CD1c-positive myeloid dendritic cell (primary cell): Measurements from ENCODE around the gene BLOC1S5.

Experiments used
- DNase-seq: peaks from one replicate; pipeline ENCODE4 v3.0.0-alpha.2; 2016; ENCODE audit errors: extremely low spot score

Gene BLOC1S5, protein sequence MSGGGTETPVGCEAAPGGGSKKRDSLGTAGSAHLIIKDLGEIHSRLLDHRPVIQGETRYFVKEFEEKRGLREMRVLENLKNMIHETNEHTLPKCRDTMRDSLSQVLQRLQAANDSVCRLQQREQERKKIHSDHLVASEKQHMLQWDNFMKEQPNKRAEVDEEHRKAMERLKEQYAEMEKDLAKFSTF

DNA sequence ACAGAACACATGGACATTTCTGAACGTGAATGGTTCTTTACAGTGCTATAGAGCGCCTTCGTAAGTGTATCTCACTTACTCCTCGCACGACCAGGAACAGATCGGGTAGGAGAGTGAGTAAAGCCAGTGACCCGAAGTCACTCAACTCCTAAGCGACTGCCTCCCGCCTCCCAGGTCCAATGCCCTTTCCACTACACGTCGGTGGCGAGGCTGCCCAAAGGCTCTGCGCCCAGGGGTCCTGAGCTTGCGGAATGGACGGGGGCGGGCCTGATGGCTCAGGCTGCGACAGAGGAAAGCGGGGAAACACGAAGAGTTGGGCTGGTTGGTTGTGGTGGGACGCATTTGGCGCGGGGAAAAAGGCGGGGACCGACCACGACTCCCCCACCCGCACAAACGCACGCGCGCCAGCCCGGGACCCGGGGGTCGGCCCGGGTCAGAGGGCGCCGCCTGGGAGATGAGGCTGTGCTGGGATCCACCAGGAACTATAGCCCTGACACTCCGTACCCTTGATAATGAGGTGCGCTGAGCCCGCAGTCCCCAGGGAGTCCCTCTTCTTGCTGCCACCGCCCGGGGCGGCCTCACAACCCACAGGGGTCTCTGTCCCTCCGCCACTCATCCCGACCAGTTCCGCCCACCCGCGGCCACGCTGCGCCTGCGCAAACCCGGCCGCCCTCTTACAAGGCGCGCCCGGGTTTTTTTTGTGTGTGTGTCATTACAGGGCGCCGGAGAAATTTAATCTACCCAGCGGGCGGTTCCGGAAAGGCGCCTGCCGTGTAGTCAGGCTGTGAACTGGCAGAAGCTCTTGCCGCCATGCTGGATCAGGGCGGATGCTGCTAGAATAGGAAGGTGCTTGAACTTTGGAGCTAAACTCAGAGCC lies at the start of gene BLOC1S5:
BLOC1S5 (minus strand) TSS at position 629 of the 877 bp plus-strand sequence; CDS start at position 616, 13 bp downstream.
- DNase-seq, result peak; percentile 99

DNA sequence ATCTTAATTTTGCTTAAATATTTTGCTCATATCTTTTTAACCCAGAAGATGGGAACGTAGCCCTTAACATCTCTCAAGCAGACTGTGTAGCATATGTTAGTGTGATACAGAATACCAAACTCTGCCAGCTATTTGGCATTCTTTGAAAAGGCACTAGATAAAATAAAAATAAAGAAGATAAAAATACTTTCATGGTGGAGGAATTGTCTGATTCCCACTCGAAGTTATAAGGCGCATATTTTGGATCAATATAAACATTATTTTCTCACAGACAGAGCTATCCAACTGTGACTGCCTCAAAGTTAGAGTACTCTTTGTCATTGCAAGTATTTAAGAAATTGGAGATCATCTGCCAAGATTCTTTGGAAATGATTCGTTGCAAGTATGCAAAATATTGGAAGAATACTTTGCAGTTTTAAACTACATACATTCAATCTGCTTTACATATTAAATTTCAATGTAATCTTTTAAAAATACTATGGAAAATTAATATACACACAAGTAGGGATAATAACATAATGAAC lies 49.0 kb upstream of the BLOC1S5 start:
- DNase-seq, result no peak

GRCh38 chr6:8110725-8111124 lies 46.5 kb upstream of the BLOC1S5 start:
- no peak for DNase-seq

DNA sequence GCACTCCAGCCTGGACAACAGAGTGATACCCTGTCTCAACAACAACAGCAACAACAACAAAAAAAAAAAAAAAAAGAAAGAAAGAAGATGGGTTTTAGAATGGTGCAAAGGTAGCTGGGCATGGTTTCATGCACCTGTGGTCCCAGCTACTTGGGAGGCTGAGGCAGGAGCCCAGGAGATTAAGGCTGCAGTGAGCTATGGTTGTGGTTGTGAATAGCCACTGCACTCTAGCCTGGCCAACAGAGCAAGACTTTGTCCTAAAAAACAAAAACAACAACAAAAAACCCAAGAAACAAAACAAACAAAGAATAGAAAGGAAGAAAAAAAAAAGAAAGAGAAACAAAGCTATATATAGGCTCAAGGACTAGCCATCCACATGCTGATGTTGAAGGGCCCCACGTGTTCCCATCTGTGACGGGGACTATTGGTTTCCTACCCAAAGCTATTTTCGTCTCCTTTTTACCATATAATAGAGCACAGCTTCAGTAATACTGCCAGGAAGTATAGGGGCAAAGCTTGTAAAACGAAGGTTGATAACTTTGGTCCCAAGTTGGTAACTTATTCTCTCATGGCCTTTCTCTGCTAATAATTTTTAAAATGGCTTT lies 46.0 kb upstream of the BLOC1S5 start:
- no peak for DNase-seq

GRCh38 chr6:8108759-8109539 lies 44.8 kb upstream of the BLOC1S5 start:
- DNase-seq, result no peak

DNA sequence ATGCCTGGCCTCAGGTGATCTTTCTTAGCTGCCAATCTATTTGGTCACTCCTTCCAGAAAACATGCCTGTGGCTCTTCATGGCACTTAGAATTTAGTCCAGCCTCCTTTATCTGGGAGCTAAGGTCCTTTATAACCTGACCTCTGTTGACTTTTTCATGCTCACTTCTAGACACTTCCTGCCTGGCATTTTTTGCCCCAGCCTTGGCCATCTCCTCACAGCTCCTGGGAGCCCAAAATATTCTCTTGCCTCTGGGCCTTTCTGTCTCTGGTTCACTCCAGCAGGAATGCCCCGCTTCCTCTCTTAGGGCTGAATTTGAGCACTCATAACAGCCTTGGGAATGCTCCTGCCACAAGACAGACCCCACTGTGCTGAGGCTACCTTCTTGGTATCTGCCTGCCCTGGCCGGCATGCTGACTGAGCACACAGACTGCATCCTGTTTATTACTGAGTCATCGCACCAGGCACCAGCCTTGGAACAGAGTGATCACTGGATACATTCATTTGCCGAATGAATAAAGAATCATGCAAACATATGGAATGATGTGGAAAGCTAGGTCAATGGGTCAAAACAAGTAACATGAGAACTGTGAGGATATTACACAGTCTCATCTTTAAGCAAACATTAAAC lies 44.0 kb upstream of the BLOC1S5 start:
- no peak for DNase-seq

- no peak for DNase-seq
Measured at GRCh38 chr6:8105791-8106190, 41.6 kb upstream of the BLOC1S5 start.

GRCh38 chr6:8103726-8104125 lies 39.5 kb upstream of the BLOC1S5 start:
- DNase-seq, result no peak

- DNase-seq, result peak; percentile 96
Measured at GRCh38 chr6:8102122-8102958, 38.2 kb upstream of the BLOC1S5 start, which contains the start of gene EEF1E1. Gene EEF1E1, minus strand, starts transcription at chr6:8102548. Its CDS starts 27 bp downstream, at chr6:8102521.

DNA sequence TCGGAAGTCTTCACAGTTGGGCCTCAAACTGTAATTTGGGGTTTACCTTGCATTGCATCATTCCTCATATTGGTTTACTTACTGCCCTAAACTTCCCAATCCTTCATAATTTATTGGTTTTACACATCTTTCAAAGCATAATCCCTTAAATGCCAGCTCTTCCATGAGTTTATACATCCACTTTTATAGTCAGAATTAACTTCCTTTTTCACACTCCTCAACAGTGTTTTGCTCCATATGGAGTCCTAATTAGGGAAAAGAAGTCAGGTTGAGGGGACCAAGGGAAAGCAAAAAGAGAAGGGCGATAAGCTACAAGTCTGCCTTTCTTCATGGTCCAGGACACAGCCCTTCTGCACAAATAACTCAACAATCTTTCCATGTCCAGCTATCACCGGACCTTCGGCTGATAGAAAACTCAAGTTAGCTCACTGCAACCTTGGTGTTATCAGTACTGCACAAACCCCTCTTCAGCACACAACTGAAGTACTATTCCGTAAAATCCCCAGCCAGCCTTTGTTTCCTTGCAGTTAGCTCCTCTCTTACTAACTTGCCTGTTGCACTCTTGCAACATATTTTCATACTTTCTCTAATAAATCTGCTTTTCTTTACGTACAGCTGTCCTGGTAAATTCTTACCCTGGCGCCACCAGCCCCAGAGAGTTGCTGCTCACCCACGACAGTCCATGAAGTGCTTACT lies 36.1 kb upstream of the BLOC1S5 start:
- no peak for DNase-seq

- DNase-seq, result no peak
Measured at GRCh38 chr6:8090650-8091049, 26.5 kb upstream of the BLOC1S5 start.

- no peak for DNase-seq
Measured at GRCh38 chr6:8088886-8089285, 24.7 kb upstream of the BLOC1S5 start.

DNA sequence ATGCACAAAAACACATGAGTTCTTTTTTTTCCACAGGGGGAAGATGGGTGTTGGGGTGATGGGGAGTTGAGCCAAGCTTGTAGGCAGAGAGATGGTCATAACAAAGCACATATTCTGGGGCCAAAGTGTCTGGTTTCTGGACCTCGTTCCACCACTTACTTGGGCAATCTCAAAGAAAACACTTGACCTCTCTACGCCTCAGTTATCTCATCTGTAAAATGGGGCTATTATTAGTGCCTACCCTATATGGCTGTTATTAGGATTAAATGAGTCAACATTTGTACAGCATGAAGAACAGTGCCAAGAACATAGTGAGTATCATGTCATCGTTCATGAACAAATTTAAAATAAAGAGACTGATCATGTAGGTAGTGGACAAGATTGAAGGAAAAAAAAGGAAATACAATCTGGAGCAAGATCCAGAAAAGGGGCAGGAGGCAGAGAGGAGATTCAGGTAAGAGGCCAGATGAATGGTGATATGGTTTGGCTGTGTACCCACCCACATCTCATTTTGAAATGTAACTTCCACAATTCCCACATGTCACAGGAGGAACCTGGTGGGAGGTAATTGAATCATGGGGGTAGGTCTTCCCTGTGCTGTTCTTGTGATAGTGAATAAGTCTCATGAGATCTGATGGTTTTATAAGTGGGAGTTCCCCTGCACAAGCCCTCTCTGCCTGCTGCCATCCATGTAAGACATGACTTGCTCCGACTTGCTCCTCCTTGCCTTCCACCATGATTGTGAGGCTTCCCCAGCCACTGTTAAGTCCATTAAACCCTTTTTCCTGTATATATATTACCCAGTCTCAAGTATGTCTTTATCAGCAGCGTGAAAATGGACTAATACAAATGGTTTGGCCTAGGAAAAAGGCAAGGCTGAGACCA lies 23.9 kb upstream of the BLOC1S5 start:
- DNase-seq, result peak; percentile 53

GRCh38 chr6:8086755-8087306 lies 22.6 kb upstream of the BLOC1S5 start:
- no peak for DNase-seq

- peak; percentile 60 for DNase-seq
Measured at GRCh38 chr6:8085053-8085511, 20.9 kb upstream of the BLOC1S5 start.

DNA sequence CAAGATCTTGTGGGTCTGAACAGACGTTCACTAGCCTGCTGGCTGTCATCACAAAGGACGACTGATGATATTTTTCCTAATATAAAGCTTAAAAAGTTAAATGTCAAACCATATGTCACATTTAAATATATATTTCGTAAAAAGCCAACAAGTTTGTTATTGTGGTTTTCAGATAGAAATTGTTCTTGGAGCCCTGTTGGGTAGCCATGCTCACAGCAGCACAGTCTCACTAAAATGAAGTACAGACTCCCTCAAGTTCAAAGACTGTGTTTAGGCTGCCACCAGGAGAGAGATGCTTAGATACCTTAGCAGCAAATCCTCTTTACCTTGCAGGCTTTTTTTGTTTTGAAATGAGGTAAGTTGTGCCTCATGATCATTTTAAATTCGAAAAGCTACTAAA lies 20.4 kb upstream of the BLOC1S5 start:
- DNase-seq, result no peak

DNA sequence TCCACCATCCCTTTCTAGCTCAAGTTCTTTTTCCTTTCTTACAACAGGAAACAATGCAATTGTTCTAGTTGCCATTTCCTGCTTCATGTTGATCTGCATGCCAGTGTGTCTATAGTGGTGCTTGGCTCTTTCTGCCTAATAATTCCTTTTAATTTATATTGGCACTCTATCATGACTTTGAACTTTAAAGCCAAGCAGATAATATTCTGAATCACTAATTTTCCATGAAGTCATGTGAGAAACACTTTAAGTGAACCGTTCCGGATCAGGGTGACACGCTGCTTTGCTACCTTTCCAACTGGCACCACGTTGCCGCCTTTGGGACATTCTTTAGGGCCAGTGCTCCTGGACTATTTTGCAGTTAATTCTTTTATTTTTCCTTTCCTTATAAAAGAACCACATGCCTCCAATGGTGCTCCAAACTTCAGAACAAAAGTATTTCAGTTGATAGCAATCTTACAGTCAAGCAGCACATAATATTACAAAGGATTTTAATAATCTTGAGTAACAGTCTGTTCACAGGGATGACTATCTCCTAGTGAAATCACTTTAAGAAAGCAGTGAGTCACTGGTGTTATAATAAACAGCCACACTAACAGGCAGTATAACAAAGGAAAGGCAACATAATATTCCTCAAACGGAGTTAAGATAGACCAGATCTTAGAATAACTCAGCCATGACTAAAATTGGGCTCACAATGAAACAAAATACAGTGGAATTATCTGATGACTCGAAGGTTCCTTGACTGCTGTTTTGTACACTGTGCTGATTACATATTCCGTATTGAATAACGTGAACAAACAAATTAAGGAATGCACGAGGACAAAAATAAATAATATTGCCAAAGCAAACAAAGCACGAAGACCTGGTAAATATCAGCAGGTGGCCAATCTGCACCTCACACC lies 19.0 kb upstream of the BLOC1S5 start:
- DNase-seq, result peak; percentile 26
